Fibroblast of skin of right quadriceps (primary cell): ENCODE data around the gene MYBPH.
A peak's percentile ranks its signal among the peaks of the same experiment; 100 is the strongest.

Experiments used
- DNase-seq: peaks from one replicate; pipeline ENCODE4 v3.0.0-alpha.2; 2013

MYBPH gene

DNA sequence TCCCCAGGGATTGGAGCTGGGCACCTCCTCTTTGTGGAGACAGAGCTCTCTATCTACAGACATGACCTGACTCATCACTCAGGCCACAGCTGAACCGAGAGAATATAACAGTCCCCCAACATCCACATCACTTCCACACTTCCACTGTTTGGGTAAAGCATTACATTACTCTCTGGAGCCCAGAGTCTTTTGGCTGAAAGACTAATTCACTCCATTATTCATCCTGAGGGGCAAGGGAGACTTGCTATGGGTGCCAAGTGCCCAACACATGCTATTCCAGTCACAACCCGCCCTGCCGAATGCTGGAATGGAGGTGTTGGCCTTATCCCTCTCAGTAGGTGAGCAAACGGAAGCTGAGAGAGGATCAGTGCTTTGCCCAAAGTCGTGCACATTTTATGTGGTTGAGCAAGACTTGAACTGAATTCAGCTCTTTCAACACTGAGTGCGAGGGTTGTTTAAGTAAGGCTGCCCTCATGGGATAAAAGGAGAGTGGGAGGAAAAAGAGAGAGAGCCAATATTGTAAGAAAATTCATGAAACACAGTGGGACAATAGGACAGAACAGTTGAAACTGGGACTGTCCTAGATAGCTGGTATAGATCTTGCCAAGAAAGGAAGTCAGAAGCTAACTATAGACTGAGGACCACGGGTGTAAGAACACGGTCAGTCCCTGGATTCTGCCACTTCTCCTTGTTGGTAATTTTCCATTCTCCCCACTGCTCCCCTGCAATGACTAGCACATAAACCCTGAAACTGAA is 24.4 kb upstream of the MYBPH start:
- DNase-seq: peak; percentile 65

GRCh38 chr1:203199481-203199815 is 23.8 kb upstream of the MYBPH start:
- DNase-seq: no peak

DNA sequence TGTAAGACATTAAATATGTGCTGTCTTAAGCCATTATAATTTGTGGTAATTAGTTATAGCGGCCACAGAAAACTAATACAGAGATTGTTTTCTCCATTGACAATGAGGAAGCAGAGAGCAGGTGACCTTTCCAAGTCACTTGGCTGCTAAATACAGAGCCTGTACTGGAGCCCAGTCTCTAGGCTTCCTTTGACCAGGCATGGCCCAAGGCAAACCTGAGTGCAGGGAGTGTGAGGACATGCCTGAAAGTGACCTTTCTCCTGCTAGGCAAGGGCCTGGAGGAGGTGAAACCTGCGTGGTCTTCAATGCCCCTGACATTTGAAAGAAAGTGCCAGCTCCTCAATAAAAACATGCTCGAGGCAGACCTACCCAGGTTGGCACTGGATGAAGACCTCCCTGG is 23.4 kb upstream of the MYBPH start:
- no peak for DNase-seq

GRCh38 chr1:203197625-203198024 is 22.0 kb upstream of the MYBPH start:
- peak; percentile 86 for DNase-seq

DNA sequence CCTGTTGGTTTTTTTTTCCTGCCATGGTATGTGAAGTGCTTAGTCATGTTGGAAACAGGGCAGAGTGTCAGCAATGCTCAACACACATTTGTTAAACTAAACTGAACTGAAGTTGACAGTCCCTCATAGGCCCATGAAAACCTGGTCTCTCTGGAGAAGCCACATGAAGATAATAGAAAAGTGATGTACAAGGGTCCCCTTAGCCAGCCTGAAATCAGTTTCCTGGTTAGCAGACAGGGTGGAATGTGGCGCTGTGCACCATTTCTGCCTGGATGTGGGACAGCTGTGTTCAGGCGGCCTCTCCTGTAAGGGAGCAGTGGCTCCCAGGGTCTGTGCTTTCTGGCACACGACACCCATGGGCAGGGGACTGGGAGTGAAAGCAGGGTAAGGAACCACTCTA is 20.7 kb upstream of the MYBPH start:
- DNase-seq: no peak

DNA sequence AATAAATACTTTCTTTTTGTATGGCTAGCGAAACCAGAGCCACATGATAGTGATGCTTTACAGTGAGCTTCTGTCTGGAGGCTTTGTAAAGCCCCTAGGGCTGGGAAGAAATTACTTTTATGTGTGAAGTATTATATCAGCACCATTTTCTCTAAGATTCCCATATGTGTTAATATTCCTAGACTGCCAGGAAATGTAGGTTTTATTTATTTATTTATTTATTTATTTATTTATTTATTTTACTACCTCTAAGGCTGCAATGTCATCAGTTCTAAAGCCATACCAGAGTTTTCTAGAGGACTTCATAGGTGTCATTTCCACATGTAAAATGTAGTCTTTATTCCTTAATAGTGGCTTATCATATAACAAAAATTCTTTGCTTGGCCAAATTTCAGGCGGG is 15.3 kb upstream of the MYBPH start:
- DNase-seq: no peak

DNA sequence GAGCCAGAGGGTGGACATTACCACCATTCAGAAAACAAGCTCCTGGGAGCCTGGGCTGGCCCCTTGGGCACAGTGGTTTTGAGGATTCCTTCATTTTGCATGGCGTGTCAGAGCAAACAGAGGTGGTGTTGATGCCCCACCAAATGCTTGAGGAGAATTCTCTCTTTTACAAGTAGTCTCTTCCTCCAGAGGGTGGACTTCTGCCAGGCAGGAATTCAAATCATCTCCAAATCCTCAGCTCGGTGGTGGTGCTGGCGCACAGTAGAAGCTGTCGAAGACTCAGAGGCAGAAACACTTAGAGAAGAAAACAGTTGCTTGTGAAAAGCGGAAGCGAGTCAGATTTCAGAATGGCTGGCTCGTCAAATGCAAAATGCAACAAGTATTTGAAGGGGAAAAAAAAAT is 14.3 kb upstream of the MYBPH start:
- DNase-seq: no peak

GRCh38 chr1:203188686-203189232 is 13.1 kb upstream of the MYBPH start:
- DNase-seq: no peak

DNA sequence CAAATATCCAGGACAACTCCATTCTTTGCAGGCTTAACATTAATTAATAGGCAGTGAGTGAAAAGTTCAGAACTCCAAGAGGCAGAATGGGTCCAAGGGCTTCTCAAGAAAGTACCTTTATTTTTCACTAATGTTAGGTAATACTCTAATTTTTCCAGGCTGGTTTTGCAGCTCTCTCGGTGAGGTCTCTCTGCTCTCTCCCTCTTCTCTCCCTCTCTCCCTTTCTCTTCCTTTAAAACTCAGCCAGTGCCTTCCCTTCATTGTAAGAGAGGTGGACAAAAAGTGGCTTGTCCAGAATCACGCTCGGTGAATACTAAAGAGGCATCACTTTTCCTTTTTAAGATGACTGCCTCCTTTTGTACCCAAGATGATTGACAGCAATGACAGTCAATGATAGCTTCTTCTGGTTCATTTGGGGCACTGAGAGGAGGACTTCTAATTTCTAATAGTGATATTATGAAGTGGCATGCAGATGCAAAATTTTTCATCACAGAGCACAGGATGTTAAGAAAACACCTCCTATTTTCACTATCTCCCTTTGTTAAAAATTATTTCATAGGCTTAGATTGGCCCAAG is 12.2 kb upstream of the MYBPH start:
- no peak for DNase-seq

- DNase-seq: no peak
Measured at GRCh38 chr1:203187304-203187685, 11.7 kb upstream of the MYBPH start.

DNA sequence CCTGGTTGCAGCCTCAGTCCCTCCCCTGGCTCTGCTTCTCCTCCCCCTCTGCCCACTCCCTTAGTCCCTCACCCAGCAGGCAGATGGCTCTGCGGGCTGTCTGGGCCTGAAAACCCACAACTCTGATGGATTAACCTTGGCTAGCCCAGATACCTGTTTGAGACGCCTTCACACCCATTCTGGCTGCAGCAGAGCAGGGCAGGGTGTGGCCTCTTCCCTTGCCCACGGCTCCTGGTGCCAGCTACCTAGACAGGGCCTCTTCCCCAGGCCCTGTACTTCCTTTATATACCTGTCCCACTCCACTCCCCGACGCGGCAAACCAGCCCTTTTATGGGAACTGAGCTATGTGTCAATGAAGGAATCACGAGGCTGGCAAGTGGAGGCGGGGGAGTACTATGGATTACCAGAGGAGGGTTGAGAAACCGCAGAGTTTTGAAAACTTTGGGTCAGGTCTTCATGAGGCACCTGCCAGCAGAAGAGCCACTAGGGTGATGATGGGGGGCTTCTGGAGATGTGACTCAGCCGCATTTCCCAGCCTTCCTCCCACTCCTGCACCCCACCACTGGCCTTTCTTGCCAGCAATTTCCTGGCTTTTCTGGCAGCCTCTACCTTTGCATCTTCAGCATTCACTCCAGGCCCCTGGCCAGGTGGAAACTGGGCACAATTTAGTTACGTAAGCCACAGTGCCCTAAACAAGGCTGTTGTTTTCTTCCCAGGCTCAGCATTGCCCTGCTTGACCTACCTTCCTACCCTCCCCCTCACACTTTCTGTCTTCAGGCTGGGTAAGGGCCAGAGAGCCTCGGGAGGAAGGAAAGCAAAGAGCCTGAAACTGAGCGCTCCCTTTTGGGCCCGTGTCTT is 11.0 kb upstream of the MYBPH start, which contains the start of gene CHI3L1:
TSS of gene CHI3L1 (minus strand) at position 259 of the 858 bp plus-strand sequence. CDS start at position 178, 81 bp downstream.
- DNase-seq: no peak

- no peak for DNase-seq
Measured at GRCh38 chr1:203186091-203186445, 10.4 kb upstream of the MYBPH start.

GRCh38 chr1:203185585-203185984 is 10.0 kb upstream of the MYBPH start:
- no peak for DNase-seq

GRCh38 chr1:203185061-203185461 is 9.4 kb upstream of the MYBPH start:
- no peak for DNase-seq

DNA sequence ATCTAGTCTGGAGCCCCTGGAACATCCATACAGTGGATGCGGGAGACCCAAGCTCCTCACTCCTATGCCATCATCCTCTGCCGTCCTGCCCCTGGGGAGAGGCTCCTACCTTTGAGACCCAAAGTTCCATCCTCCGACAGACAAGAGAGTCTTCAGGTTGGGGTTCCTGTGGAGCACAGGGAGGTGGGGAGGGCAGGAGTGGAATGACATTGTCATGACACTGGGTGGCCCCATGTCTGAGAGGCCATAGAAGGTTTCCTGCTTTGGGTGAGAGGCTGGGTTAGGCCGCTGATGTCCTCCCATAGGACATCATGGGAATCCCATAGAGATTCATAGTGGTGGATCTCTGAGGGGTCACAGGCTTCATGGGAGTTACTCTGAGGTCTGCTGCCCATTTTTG is 8.8 kb upstream of the MYBPH start:
- no peak for DNase-seq

- no peak for DNase-seq
Measured at GRCh38 chr1:203183828-203184227, 8.2 kb upstream of the MYBPH start.

DNA sequence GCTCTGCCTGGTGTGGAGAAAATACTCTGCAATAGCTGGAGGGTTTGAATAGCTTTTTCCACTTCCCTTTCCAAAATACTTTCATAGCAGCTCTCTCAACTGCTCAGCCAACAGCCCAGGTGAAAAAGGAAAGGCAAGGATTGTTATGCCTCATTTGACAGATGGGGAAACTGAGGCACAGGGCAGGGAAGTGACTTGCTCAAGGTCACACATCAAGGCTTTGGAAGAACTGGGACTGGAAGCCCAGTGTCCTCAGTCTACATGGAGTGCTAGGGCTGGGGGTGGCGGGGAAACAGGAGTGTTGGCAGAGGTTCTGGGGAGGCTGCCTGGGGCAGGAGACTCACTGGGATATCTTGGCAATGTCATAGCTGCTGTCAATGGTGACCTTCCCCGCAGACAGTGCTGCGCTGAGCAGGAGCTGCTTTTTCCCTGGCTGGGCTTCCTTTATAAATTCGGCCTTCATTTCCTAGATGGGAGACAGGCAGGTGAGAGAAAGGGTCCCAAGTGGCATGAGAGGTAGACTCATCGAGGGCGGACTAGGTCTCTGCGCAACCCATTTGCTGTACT is 6.8 kb upstream of the MYBPH start:
- no peak for DNase-seq

GRCh38 chr1:203181586-203182386 is 6.2 kb upstream of the MYBPH start:
- DNase-seq: no peak

DNA sequence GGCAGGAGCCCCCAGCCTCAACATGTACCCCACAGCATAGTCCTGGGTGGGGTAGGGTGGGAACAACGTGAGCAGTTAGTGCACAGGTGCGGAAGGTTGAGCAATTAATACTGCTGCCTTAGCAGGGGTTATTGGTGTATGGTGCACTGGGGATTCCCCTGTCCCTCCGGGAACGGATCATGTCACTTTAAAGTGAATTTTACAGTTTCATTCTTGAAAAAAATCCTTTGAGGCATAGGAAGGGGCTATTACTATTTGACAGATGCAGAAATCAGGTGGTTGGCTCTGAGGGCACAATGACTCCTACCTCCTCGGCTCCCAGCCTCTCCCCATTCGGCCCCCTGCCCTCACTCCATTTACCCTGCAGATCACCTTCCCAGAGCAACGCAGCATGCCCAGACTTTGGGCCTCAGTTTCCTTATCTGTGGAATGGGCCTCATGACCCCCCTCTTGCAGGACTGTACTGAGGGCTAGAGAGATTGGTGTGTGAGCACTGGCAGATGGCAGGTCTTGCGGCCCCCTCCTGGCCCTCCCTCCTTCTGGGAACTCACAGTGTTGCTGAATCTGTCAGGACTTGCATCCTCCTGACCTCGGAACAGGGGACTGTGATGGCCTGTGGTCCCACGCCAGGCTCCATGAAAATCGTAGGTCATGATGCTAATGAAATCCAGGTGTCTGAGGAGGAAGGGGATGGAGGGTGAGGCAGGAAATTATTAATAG is 5.1 kb upstream of the MYBPH start:
- no peak for DNase-seq

GRCh38 chr1:203179667-203180005 is 4.0 kb upstream of the MYBPH start:
- DNase-seq: no peak

DNA sequence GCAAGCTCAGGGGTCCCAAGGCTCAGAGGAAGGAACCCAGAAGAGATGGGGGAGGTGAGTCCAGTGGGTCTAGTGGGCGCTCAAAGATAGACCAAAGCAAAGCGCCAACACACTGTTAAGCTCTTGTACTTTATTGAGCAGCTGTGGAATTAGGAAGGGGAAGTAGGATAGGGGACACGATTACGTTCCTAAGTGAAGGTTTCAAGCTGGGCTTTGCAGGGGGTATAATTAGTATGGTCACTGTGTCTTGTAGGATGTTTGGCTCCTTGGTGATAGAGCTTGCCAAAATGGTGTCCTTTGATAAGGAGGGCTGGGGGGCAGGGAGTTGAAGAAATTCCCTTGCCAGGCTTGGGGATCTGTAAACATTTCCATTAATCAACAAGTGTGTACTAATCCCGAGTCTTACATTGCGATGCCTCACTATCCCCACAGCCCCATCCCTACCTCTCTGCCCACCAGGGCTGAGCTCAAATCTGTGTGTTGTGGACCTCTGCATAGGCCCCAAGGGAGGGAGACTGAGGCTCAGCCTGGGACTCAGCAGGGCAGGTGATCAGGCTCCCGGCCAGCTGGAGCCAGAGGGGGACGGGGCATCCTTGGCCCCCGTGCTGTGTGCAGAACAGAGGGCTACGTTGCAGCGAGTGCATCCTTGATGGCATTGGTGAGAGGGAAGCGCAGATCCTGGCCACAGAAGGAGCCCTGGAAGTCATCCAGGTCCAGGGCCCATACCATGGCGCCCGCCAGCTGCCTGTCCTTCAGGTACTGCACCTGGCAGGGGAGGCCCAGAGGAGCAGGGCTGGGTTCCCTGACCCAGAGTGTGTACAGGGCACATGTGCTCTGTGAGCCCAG is 3.4 kb upstream of the MYBPH start:
- DNase-seq: no peak
